CD8-positive, alpha-beta memory T cell (primary cell): ENCODE data around the gene PLEKHA1. TPM values are rescaled to one million over a fixed set of nuclear protein-coding genes. Genes with fewer than 3 reads are reported as not detected.

Experiments
- CTCF ChIA-PET: fragments of 350-600 bp; sonication (Branson Sonifier 250); formaldehyde crosslinking; loops from one replicate; lab custom pipeline; 2021; ENCODE audit warnings: antibody characterized with exemption; lab: Charles Lee
- POLR2A ChIA-PET: fragments of 350-600 bp; sonication (Branson Sonifier 250); formaldehyde crosslinking; loops from one replicate; lab custom pipeline; 2021; ENCODE audit warnings: antibody characterized with exemption; lab: Charles Lee
- DNase-seq, 5 donors: peaks; one replicate each; pipeline versions ENCODE4 v3.0.0 to v3.0.0-alpha.2; 2020 to 2022; ENCODE audit warnings: mixed read lengths in 1 of 5
- H3K27ac ChIP-seq: one replicate; pipeline ENCODE4 v1.7.0; 2013; ENCODE audit warnings: low read depth, mild to moderate bottlenecking, low read length, moderate library complexity
- H3K27me3 ChIP-seq: 2 replicates; pipeline ENCODE4 v1.7.0; 2013; ENCODE audit warnings: low read length, mild to moderate bottlenecking; ENCODE audit not compliant: insufficient read depth, poor library complexity, severe bottlenecking
- H3K36me3 ChIP-seq: 2 replicates; pipeline ENCODE4 v1.7.0; 2013; ENCODE audit warnings: mild to moderate bottlenecking, low read length, moderate library complexity; ENCODE audit not compliant: insufficient read depth
- H3K4me1 ChIP-seq: 2 replicates; pipeline ENCODE4 v1.7.0; 2013; ENCODE audit warnings: mild to moderate bottlenecking, low read length, moderate library complexity; ENCODE audit not compliant: insufficient read depth
- H3K4me3 ChIP-seq: 2 replicates; pipeline ENCODE4 v1.7.0; 2013; ENCODE audit warnings: mild to moderate bottlenecking, low read length
- H3K9me3 ChIP-seq: 2 replicates; pipeline ENCODE4 v1.7.0; 2013; ENCODE audit warnings: mild to moderate bottlenecking, low read length
- H3K27ac Mint-ChIP-seq, 8 donors: one replicate each; pipeline ENCODE4 v1.8.0; 2020 to 2021; ENCODE audit warnings: mixed read lengths in 8 of 8, mild to moderate bottlenecking in 6 of 8, inconsistent platforms in 3 of 8, moderate library complexity in 3 of 8
- H3K27me3 Mint-ChIP-seq, 2 donors: one replicate each; pipeline ENCODE4 v1.8.0; 2020 to 2021; ENCODE audit warnings: mixed read lengths in 2 of 2, mild to moderate bottlenecking in 1 of 2, moderate library complexity in 1 of 2
- H3K36me3 Mint-ChIP-seq, 3 donors: one replicate each; pipeline ENCODE4 v1.8.0; 2020 to 2021; ENCODE audit warnings: mixed read lengths in 3 of 3, inconsistent platforms in 1 of 3, mild to moderate bottlenecking in 1 of 3
- H3K4me1 Mint-ChIP-seq, 3 donors: one replicate each; pipeline ENCODE4 v1.8.0; 2020 to 2021; ENCODE audit warnings: mixed read lengths in 3 of 3, inconsistent platforms in 1 of 3, mild to moderate bottlenecking in 1 of 3
- H3K4me3 Mint-ChIP-seq, 7 donors: one replicate each; pipeline ENCODE4 v1.8.0; 2020 to 2021; ENCODE audit warnings: mixed read lengths in 7 of 7, mild to moderate bottlenecking in 6 of 7, moderate library complexity in 4 of 7, inconsistent platforms in 2 of 7
- H3K9me3 Mint-ChIP-seq, 5 donors: one replicate each; pipeline ENCODE4 v1.8.0; 2020 to 2022; ENCODE audit warnings: mixed read lengths in 5 of 5, mild to moderate bottlenecking in 3 of 5, moderate library complexity in 2 of 5, inconsistent platforms in 1 of 5
- polyA plus RNA-seq: library from polyadenylated mRNA; unstranded; fragments of 300-500 nt; fragmentation: Illumina TruSeq; gene quantifications from one replicate; pipeline ENCODE4 v1.2.3, GENCODE V29; 2021
- total RNA-seq, 2 experiments: library from RNA; stranded (reverse); gene quantifications; one replicate each; pipeline ENCODE4 v1.2.3, GENCODE V29; 2021

Gene PLEKHA1
- total and polyA plus RNA-seq, 3 experiments from 2014 or later: 14.5 to 101 (median 16.8) TPM

DNA sequence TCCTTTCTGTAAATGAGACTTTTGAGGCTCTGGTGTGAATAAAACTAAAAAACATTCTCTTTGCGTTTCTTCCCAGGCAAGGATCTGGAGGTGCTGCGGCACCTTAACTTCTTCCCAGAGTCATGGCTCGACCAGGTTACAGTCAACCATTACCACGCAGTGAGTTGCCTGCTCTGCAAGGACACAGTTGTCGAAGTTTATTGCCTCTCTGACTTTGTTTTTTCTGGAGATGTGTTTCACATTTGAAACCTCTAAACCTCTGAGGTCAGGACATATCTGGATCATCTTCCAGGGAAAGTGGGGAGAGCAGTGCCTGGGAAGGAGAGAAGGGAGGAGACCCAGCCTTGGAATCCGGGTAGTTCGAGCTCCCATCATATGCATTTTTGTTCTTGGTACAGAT is 43.4 kb upstream of the PLEKHA1 start:
- H3K36me3 ChIP-seq: no peaks in the 10 kb centered on the region
- no peaks in the 10 kb centered on the region for H3K27me3 ChIP-seq
- ChIA-PET CTCF (interaction anchor here (1.6 to 3.0 kb wide), 2 partner anchors 12 to 32 kb away, joined by 3 to 6 read pairs; no protein-coding TSS in a partner anchor), POLR2A (no interaction called here)
- no peaks in the 10 kb centered on the region for H3K4me1 ChIP-seq
- Mint-ChIP-seq H3K27me3 (peaks cover 35 to 55% of the 10 kb centered on the region in 2 donors), H3K4me1 (no peaks in the 10 kb centered on the region), H3K9me3 (no peaks in the 10 kb centered on the region), H3K36me3 (peaks cover 0 to 4% (median 0%) of the 10 kb centered on the region in 3 donors), H3K4me3 (no peak overlapping the region), H3K27ac (no peak overlapping the region)
- no peaks in the 10 kb centered on the region for H3K9me3 ChIP-seq
- no peak overlapping the region for H3K4me3 ChIP-seq
- no peak for DNase-seq
- H3K27ac ChIP-seq: no peak overlapping the region

- DNase-seq: no peak
- Histone ChIP-seq H3K4me1 (no peaks in the 10 kb centered on the region), H3K36me3 (no peaks in the 10 kb centered on the region), H3K9me3 (no peaks in the 10 kb centered on the region), H3K27ac (no peak overlapping the region), H3K27me3 (no peaks in the 10 kb centered on the region), H3K4me3 (no peak overlapping the region)
- Mint-ChIP-seq H3K27me3 (peaks cover 28 to 54% of the 10 kb centered on the region in 2 donors), H3K36me3 (peaks cover 0 to 4% (median 0%) of the 10 kb centered on the region in 3 donors), H3K9me3 (no peaks in the 10 kb centered on the region), H3K4me1 (no peaks in the 10 kb centered on the region), H3K27ac (no peak overlapping the region), H3K4me3 (no peak overlapping the region)
- ChIA-PET POLR2A (no interaction called here), CTCF (interaction anchor here (3.0 kb wide), 1 partner anchor 33 kb away, joined by 6 read pairs; no protein-coding TSS in a partner anchor)
Measured at GRCh38 chr10:122331615-122332446, 42.7 kb upstream of the PLEKHA1 start.

GRCh38 chr10:122333037-122333436 is 41.5 kb upstream of the PLEKHA1 start:
- POLR2A ChIA-PET: no interaction called here
- H3K4me3 ChIP-seq: no peak overlapping the region
- no peak for DNase-seq
- no peak overlapping the region for H3K4me3 Mint-ChIP-seq
- no peak overlapping the region for H3K27ac Mint-ChIP-seq
- CTCF ChIA-PET: interaction anchor here (3.0 kb wide), 1 partner anchor 34 kb away, joined by 6 read pairs; no protein-coding TSS in a partner anchor
- H3K4me1 Mint-ChIP-seq: no peaks in the 10 kb centered on the region
- H3K9me3 ChIP-seq: no peaks in the 10 kb centered on the region
- peaks cover 0 to 4% (median 0%) of the 10 kb centered on the region in 3 donors for H3K36me3 Mint-ChIP-seq
- no peaks in the 10 kb centered on the region for H3K9me3 Mint-ChIP-seq
- H3K27me3 Mint-ChIP-seq: peaks cover 28 to 57% of the 10 kb centered on the region in 2 donors
- H3K4me1 ChIP-seq: no peaks in the 10 kb centered on the region
- no peaks in the 10 kb centered on the region for H3K27me3 ChIP-seq
- H3K36me3 ChIP-seq: no peaks in the 10 kb centered on the region
- H3K27ac ChIP-seq: no peak overlapping the region

DNA sequence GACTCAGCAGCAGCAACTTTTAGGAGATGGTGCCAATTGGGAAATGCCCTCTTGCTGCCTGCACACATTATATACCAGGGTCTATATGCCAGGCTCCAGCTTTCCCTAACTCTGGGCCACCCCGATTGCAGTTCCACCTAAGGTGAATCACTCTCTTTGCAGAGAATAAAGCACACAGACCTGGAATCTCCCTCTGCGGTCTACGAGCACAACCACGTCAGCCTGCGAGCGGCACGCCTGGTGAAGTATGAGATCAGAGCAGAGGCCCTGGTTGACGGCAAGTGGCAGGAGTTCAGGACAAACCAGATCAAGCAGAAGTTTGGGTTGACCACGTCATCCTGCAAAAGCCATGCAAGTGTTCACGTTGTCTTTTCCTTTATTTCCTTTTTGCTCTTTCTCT is 38.2 kb upstream of the PLEKHA1 start:
- Histone ChIP-seq H3K4me1 (no peaks in the 10 kb centered on the region), H3K27me3 (no peaks in the 10 kb centered on the region), H3K9me3 (no peaks in the 10 kb centered on the region), H3K4me3 (no peak overlapping the region), H3K27ac (no peak overlapping the region), H3K36me3 (no peaks in the 10 kb centered on the region)
- Mint-ChIP-seq H3K4me1 (no peaks in the 10 kb centered on the region), H3K36me3 (peaks cover 0 to 4% (median 0%) of the 10 kb centered on the region in 3 donors), H3K27ac (no peak overlapping the region), H3K9me3 (no peaks in the 10 kb centered on the region), H3K27me3 (peaks cover 13 to 42% of the 10 kb centered on the region in 2 donors), H3K4me3 (no peak overlapping the region)
- POLR2A ChIA-PET: no interaction called here
- no peak for DNase-seq
- CTCF ChIA-PET: no interaction called here

DNA sequence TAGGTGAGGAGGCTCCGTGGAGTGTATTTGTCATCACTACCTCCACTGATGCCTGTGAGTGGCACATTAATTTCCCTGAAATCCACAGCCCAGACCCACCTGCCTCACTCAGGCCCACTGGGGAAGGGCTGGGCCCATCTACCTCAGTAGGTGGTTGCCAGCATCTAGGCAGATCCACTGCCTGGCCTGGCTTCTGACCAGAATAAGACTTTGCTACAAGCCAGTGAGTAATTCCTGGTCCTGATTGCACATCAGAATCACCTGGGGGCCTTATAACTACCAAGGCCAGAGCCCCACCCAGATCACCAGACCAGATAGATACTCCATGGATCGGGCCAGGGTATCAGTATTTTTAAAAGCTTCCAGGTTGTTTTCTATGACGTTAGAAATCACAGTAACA is 37.5 kb upstream of the PLEKHA1 start:
- no peaks in the 10 kb centered on the region for H3K27me3 ChIP-seq
- Mint-ChIP-seq H3K27ac (no peak overlapping the region), H3K9me3 (no peaks in the 10 kb centered on the region), H3K27me3 (peaks cover 8 to 36% of the 10 kb centered on the region in 2 donors), H3K4me3 (no peak overlapping the region), H3K36me3 (peaks cover 0 to 4% (median 0%) of the 10 kb centered on the region in 3 donors), H3K4me1 (no peaks in the 10 kb centered on the region)
- H3K4me1 ChIP-seq: no peaks in the 10 kb centered on the region
- ChIA-PET CTCF (no interaction called here), POLR2A (interaction anchor here (0.7 kb wide), 1 partner anchor 817 kb away, joined by 5 read pairs; the partner anchor contains the start of gene BUB3)
- no peak overlapping the region for H3K4me3 ChIP-seq
- no peaks in the 10 kb centered on the region for H3K9me3 ChIP-seq
- H3K27ac ChIP-seq: no peak overlapping the region
- no peaks in the 10 kb centered on the region for H3K36me3 ChIP-seq
- no peak for DNase-seq

GRCh38 chr10:122338609-122339441 is 35.7 kb upstream of the PLEKHA1 start:
- H3K4me3 Mint-ChIP-seq: no peak overlapping the region

DNA sequence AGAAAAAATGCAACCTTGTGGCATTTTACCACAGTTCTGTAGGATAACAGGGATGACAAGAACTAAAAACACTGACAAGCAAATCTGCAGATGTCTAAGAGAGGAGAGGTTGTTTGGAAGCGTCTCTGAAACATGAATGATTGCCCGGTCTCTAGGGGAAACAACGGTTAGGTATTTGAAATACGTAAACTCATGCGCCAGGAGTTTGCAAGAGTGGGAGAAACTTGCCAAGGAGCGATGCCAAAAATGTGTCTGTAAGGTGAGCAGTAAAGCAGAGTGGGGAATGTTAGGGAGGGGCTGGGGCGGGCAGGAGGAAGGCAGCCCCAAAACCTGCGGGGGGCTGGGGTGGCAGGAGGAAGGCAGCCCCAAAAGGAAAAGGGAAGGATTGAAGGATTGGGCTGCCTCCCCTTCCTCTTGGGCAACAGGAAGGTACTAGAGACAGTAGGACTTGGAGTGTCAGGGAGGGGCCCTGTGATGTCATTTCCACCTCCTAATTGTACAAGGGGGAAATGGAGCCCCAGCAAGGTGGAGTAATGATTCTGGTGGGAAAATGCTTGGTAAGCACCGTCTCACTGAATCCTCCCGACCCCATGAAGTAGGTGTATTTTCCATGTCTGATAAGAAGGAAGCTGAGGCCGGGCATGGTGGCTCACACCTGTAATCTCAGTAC is 33.2 kb upstream of the PLEKHA1 start:
- POLR2A ChIA-PET: no interaction called here
- CTCF ChIA-PET: interaction anchor here (3.6 to 4.6 kb wide), 2 partner anchors 93 to 94 kb away, joined by 19 to 85 read pairs; no protein-coding TSS in a partner anchor

More at GRCh38 chr10:122338609-122339441, 35.7 kb upstream of the PLEKHA1 start:
- H3K27me3 ChIP-seq: no peaks in the 10 kb centered on the region
- no peaks in the 10 kb centered on the region for H3K36me3 Mint-ChIP-seq
- ChIA-PET POLR2A (no interaction called here), CTCF (interaction anchor here (1.8 to 3.6 kb wide), 2 partner anchors 97 to 227 kb away, joined by 5 to 19 read pairs; no protein-coding TSS in a partner anchor)
- no peaks in the 10 kb centered on the region for H3K9me3 ChIP-seq
- H3K27me3 Mint-ChIP-seq: peaks cover 4 to 32% of the 10 kb centered on the region in 2 donors
- peaks cover 0 to 9% (median 0%) of the 10 kb centered on the region in 3 donors for H3K4me1 Mint-ChIP-seq
- H3K36me3 ChIP-seq: no peaks in the 10 kb centered on the region
- no peaks in the 10 kb centered on the region for H3K4me1 ChIP-seq
- no peaks in the 10 kb centered on the region for H3K9me3 Mint-ChIP-seq
- H3K27ac ChIP-seq: no peak overlapping the region
- peak overlapping the region in 1 of 8 donors; percentile 52 for H3K27ac Mint-ChIP-seq
- no peak for DNase-seq
- no peak overlapping the region for H3K4me3 ChIP-seq

More for the DNA sequence above, 33.2 kb upstream of the PLEKHA1 start:
- Histone ChIP-seq H3K9me3 (no peaks in the 10 kb centered on the region), H3K4me3 (no peak overlapping the region), H3K36me3 (no peaks in the 10 kb centered on the region), H3K4me1 (no peaks in the 10 kb centered on the region), H3K27ac (no peak overlapping the region), H3K27me3 (no peaks in the 10 kb centered on the region)
- Mint-ChIP-seq H3K27ac (peak overlapping the region in 2 of 8 donors; percentile 35 to 41), H3K9me3 (no peaks in the 10 kb centered on the region), H3K27me3 (peaks cover 1 to 19% of the 10 kb centered on the region in 2 donors), H3K36me3 (no peaks in the 10 kb centered on the region), H3K4me1 (peaks cover 0 to 9% (median 0%) of the 10 kb centered on the region in 3 donors), H3K4me3 (no peak overlapping the region)
- no peak for DNase-seq
